ENCODE results near the gene NLRP5. TPM values are rescaled to one million over a fixed set of nuclear protein-coding genes. Genes with fewer than 3 reads are reported as not detected.

The NLRP5 gene
- total and polyA plus RNA-seq, 2 of the 8 experiments (the other 6 are each of a cell fraction or from before 2014, with no cell fraction given), result not detected

GRCh38 chr19:56105090-56105701 lies 118.6 kb downstream of the NLRP5 start (continued):
- TF ChIP-seq CHD7 (IDR thresholded peaks at IDR 0.05; ENCODE audit: insufficient replicate concordance, low read length) (no peak), KDM5A (IDR thresholded peaks at IDR 0.05; ENCODE audit: low read length) (no peak), BACH1 (IDR thresholded peaks at IDR 0.05; ENCODE audit: low read length) (0 out of 2 replicates have a peak, but pooled peaks have one; percentile 26), PHF8 (conservative IDR thresholded peaks at IDR 0.05; ENCODE audit: low read depth, low read length) (no peak)
- TF ChIP-seq, protein P1, sequence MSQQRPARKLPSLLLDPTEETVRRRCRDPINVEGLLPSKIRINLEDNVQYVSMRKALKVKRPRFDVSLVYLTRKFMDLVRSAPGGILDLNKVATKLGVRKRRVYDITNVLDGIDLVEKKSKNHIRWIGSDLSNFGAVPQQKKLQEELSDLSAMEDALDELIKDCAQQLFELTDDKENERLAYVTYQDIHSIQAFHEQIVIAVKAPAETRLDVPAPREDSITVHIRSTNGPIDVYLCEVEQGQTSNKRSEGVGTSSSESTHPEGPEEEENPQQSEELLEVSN (IDR thresholded peaks at IDR 0.05), result peak; percentile 48
